ENCODE results near the gene ZNF224.
A peak's percentile ranks its signal among the peaks of the same experiment; 100 is the strongest.

- TF ChIP-seq ARNTL (CRISPR knock-in tag; IDR thresholded peaks at IDR 0.05; ENCODE audit: borderline replicate concordance, low read depth) (no peak), SNAI2 (CRISPR knock-in tag; IDR thresholded peaks at IDR 0.05) (peak; percentile 96), RARB (CRISPR knock-in tag; IDR thresholded peaks at IDR 0.05) (no peak)
Measured at GRCh38 chr19:44113138-44113783, 19.1 kb downstream of the ZNF224 start, which contains the start of gene ZNF225.

Measured in SK-N-SH treated with all-trans-retinoic acid at 6 μM for 48 hours (cell line).